Trophoblast cell (in vitro differentiated cells and primary cell): ENCODE results near the gene MEOX1.

Source experiments
- DNase-seq, 2 donors: peaks; one replicate each; pipeline ENCODE4 v3.0.0-alpha.2; 2016
- H2AFZ ChIP-seq: 2 replicates; pipeline ENCODE4 v1.6.1; 2013; ENCODE audit warnings: low read length, moderate library complexity, mild to moderate bottlenecking; ENCODE audit not compliant: insufficient read depth, poor library complexity
- H2AK5ac ChIP-seq: 2 replicates; pipeline ENCODE4 v1.6.1; 2013; ENCODE audit warnings: mild to moderate bottlenecking, low read length
- H2BK120ac ChIP-seq: 2 replicates; pipeline ENCODE4 v1.6.1; 2013; ENCODE audit warnings: low read length, mild to moderate bottlenecking, moderate library complexity; ENCODE audit not compliant: insufficient read depth, poor library complexity
- H2BK12ac ChIP-seq: 2 replicates; pipeline ENCODE4 v1.6.1; 2013; ENCODE audit warnings: mild to moderate bottlenecking, low read length, moderate library complexity
- H2BK5ac ChIP-seq: 2 replicates; pipeline ENCODE4 v1.6.1; 2013; ENCODE audit warnings: low read length, low read depth, moderate library complexity, mild to moderate bottlenecking; ENCODE audit not compliant: poor library complexity
- H3K14ac ChIP-seq: 2 replicates; pipeline ENCODE4 v1.6.1; 2013; ENCODE audit warnings: mild to moderate bottlenecking, low read length
- H3K18ac ChIP-seq: 2 replicates; pipeline ENCODE4 v1.6.1; 2013; ENCODE audit warnings: mild to moderate bottlenecking, low read length
- H3K23ac ChIP-seq: 2 replicates; pipeline ENCODE4 v1.6.1; 2013; ENCODE audit warnings: low read length
- H3K27ac ChIP-seq: 2 replicates; pipeline ENCODE4 v1.5.1; 2013; ENCODE audit warnings: low read depth, mild to moderate bottlenecking, inconsistent platforms, low read length, moderate library complexity
- H3K27me3 ChIP-seq: 2 replicates; pipeline ENCODE4 v1.6.1; 2013; ENCODE audit warnings: inconsistent platforms, mild to moderate bottlenecking, low read length, moderate library complexity; ENCODE audit not compliant: insufficient read depth
- H3K36me3 ChIP-seq, 2 experiments: 1 replicate in 1 of 2; 2 replicates in 1 of 2; pipeline ENCODE4 v1.6.1; 2013; ENCODE audit warnings: low read length in 2 of 2, mild to moderate bottlenecking in 2 of 2, moderate library complexity in 1 of 2; ENCODE audit not compliant: insufficient read depth in 2 of 2, control insufficient read depth in 1 of 2
- H3K4ac ChIP-seq: 2 replicates; pipeline ENCODE4 v1.6.1; 2013; ENCODE audit warnings: low read depth, mild to moderate bottlenecking, low read length, moderate library complexity
- H3K4me1 ChIP-seq, 2 experiments: 1 replicate in 1 of 2; 2 replicates in 1 of 2; pipeline ENCODE4 v1.6.1; 2013; ENCODE audit warnings: low read length in 2 of 2, mild to moderate bottlenecking in 2 of 2, moderate library complexity in 1 of 2; ENCODE audit not compliant: insufficient read depth in 2 of 2, control insufficient read depth in 1 of 2
- H3K4me2 ChIP-seq: 2 replicates; pipeline ENCODE4 v1.6.1; 2013; ENCODE audit warnings: inconsistent platforms, mild to moderate bottlenecking, low read length, moderate library complexity
- H3K4me3 ChIP-seq: 2 replicates; pipeline ENCODE4 v1.5.1; 2013; ENCODE audit warnings: mild to moderate bottlenecking, low read depth, low read length, inconsistent platforms
- H3K79me1 ChIP-seq: one replicate; pipeline ENCODE4 v1.6.1; 2013; ENCODE audit warnings: low read length
- H3K79me2 ChIP-seq: 2 replicates; pipeline ENCODE4 v1.6.1; 2013; ENCODE audit warnings: low read length, mild to moderate bottlenecking; ENCODE audit not compliant: control insufficient read depth, insufficient read depth, poor library complexity
- H3K9ac ChIP-seq: 2 replicates; pipeline ENCODE4 v1.6.1; 2013; ENCODE audit warnings: mild to moderate bottlenecking, low read length
- H3K9me3 ChIP-seq: 2 replicates; pipeline ENCODE4 v1.6.1; 2013; ENCODE audit warnings: low read depth, mild to moderate bottlenecking, control low read depth, inconsistent platforms, low read length; ENCODE audit not compliant: insufficient read depth
- H4K12ac ChIP-seq: 2 replicates; pipeline ENCODE4 v1.6.1; 2013; ENCODE audit warnings: low read depth, mild to moderate bottlenecking, low read length, moderate library complexity
- H4K8ac ChIP-seq: 2 replicates; pipeline ENCODE4 v1.6.1; 2013; ENCODE audit warnings: low read depth, mild to moderate bottlenecking, low read length, moderate library complexity
- H4K91ac ChIP-seq: one replicate; pipeline ENCODE4 v1.6.1; 2013; ENCODE audit warnings: low read depth, mild to moderate bottlenecking, low read length, moderate library complexity
- WGBS: extraction: QIAGEN DNeasy Blood & Tissue Kit; methylation state at CpG from one replicate; pipeline ENCODE4 v1.1.7; 2013; ENCODE audit warnings: missing lambda C conversion rate; ENCODE audit not compliant: insufficient read length, insufficient coverage; ENCODE audit errors: extremely low coverage; 5-methylcytosine and 5-hydroxymethylcytosine counted together

The MEOX1 gene

GRCh38 chr17:43652124-43652480 is 9.6 kb downstream of the MEOX1 start:
- no CpG with 5 or more reads among the region's 6 CpGs for WGBS

DNA sequence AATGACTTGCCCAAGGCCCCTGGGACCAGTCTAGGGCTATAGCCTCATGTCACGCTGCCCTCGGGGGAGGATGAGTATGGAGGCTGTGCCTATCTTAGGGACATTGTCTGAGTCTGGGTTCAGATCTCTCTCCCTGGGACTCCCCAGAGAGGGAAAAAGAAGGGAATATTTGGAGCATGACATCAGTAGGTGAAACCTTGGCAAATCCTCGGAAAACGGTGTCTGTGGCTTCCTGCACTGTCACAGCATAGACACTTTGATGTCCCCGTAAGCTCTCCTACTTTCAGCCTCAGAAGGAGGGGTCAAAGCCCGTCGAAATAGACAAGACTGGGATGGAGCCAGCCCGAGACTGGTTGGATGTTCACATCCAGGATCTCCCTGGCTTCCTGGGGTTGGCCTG is 11.3 kb downstream of the MEOX1 start:
- H2AFZ ChIP-seq, result no peak overlapping the region
- H3K4me2 ChIP-seq, result no peak overlapping the region
- WGBS, result no CpG with 5 or more reads among the region's 8 CpGs
- peaks cover 44 to 47% of the 10 kb centered on the region in 2 experiments for H3K4me1 ChIP-seq
- H3K79me2 ChIP-seq, result peaks cover 5% of the 10 kb centered on the region
- H2BK5ac ChIP-seq, result peak overlapping the region; percentile 23
- H4K12ac ChIP-seq, result no peak overlapping the region
- H3K27ac ChIP-seq, result peak overlapping the region; percentile 31
- no peak overlapping the region for H3K9ac ChIP-seq
- peak overlapping the region; percentile 23 for H3K14ac ChIP-seq
- no peak for DNase-seq
- no peak overlapping the region for H3K23ac ChIP-seq
- peak overlapping the region; percentile 40 for H2BK120ac ChIP-seq
- H3K9me3 ChIP-seq, result no peaks in the 10 kb centered on the region
- H3K36me3 ChIP-seq, result no peaks in the 10 kb centered on the region
- H3K4ac ChIP-seq, result peak overlapping the region; percentile 51
- H3K79me1 ChIP-seq, result peaks cover 38% of the 10 kb centered on the region
- H4K91ac ChIP-seq, result peak overlapping the region; percentile 85
- no peaks in the 10 kb centered on the region for H3K27me3 ChIP-seq
- peak overlapping the region; percentile 20 for H2AK5ac ChIP-seq
- no peak overlapping the region for H3K4me3 ChIP-seq
- peak overlapping the region; percentile 13 for H2BK12ac ChIP-seq
- H3K18ac ChIP-seq, result peak overlapping the region; percentile 78
- H4K8ac ChIP-seq, result peak overlapping the region; percentile 37

More at GRCh38 chr17:43652124-43652480, 9.6 kb downstream of the MEOX1 start:
- Histone ChIP-seq H4K8ac (peak overlapping the region; percentile 71), H3K4me3 (no peak overlapping the region), H3K4me1 (peaks cover 41 to 46% of the 10 kb centered on the region in 2 experiments), H2AFZ (peak overlapping the region; percentile 55), H3K14ac (peak overlapping the region; percentile 92), H3K9me3 (no peaks in the 10 kb centered on the region), H2BK120ac (peak overlapping the region; percentile 92), H3K9ac (no peak overlapping the region), H3K79me1 (peaks cover 29% of the 10 kb centered on the region), H4K12ac (peak overlapping the region; percentile 24), H3K27me3 (no peaks in the 10 kb centered on the region), H2BK5ac (peak overlapping the region; percentile 84), H3K36me3 (no peaks in the 10 kb centered on the region), H3K79me2 (peaks cover 3% of the 10 kb centered on the region), H3K18ac (peak overlapping the region; percentile 89), H3K4me2 (no peak overlapping the region), H2AK5ac (peak overlapping the region; percentile 52), H4K91ac (peak overlapping the region; percentile 95), H2BK12ac (peak overlapping the region; percentile 97), H3K4ac (peak overlapping the region; percentile 47), H3K27ac (peak overlapping the region; percentile 59), H3K23ac (no peak overlapping the region)
- DNase-seq, result no peak

GRCh38 chr17:43648916-43649315 is 12.8 kb downstream of the MEOX1 start:
- Histone ChIP-seq H3K79me2 (peaks cover 5% of the 10 kb centered on the region), H4K12ac (no peak overlapping the region), H2BK12ac (peak overlapping the region; percentile 87), H4K91ac (peak overlapping the region; percentile 82), H3K4me1 (peaks cover 47 to 50% of the 10 kb centered on the region in 2 experiments), H3K14ac (peak overlapping the region; percentile 56), H3K18ac (no peak overlapping the region), H3K9ac (no peak overlapping the region), H2AK5ac (no peak overlapping the region), H3K27ac (peak overlapping the region; percentile 85), H3K27me3 (no peaks in the 10 kb centered on the region), H3K23ac (no peak overlapping the region), H2BK5ac (peak overlapping the region; percentile 53), H3K4me3 (no peak overlapping the region), H3K4ac (no peak overlapping the region), H2BK120ac (peak overlapping the region; percentile 48), H3K4me2 (no peak overlapping the region), H3K9me3 (no peaks in the 10 kb centered on the region), H4K8ac (peak overlapping the region; percentile 5), H3K79me1 (peaks cover 40% of the 10 kb centered on the region), H3K36me3 (no peaks in the 10 kb centered on the region), H2AFZ (no peak overlapping the region)
- WGBS, result no CpG with 5 or more reads among the region's 7 CpGs
- peak; percentile 60 to 78 for DNase-seq

- Histone ChIP-seq H2BK12ac (peak overlapping the region; percentile 91), H3K4me3 (no peak overlapping the region), H3K4me1 (peaks cover 49% of the 10 kb centered on the region in 2 experiments), H4K8ac (peak overlapping the region; percentile 83), H3K9me3 (no peaks in the 10 kb centered on the region), H3K14ac (peak overlapping the region; percentile 53), H3K79me1 (peaks cover 43% of the 10 kb centered on the region), H3K79me2 (peaks cover 6% of the 10 kb centered on the region), H2AFZ (peak overlapping the region; percentile 39), H4K91ac (peak overlapping the region; percentile 86), H3K18ac (peak overlapping the region; percentile 67), H3K4ac (no peak overlapping the region), H3K9ac (peak overlapping the region; percentile 18), H2AK5ac (peak overlapping the region; percentile 95), H3K27me3 (no peaks in the 10 kb centered on the region), H3K4me2 (peak overlapping the region; percentile 51), H3K36me3 (no peaks in the 10 kb centered on the region), H2BK120ac (peak overlapping the region; percentile 87), H2BK5ac (peak overlapping the region; percentile 54), H3K23ac (no peak overlapping the region), H3K27ac (no peak overlapping the region), H4K12ac (peak overlapping the region; percentile 37)
- no CpG with 5 or more reads among the region's 72 CpGs for whole genome bisulfite sequencing
- peak in 1 of 2 donors; percentile 28 for DNase-seq
Observed at GRCh38 chr17:43645765-43646481, 15.8 kb downstream of the MEOX1 start.
